IPS-15b (cell line): ENCODE data around the gene USP12.

Source experiments
- H3K27me3 ChIP-seq: one replicate; pipeline ENCODE4 v1.6.1; 2013; ENCODE audit warnings: low read length; ENCODE audit not compliant: control insufficient read depth, insufficient read depth
- H3K36me3 ChIP-seq: one replicate; pipeline ENCODE4 v1.6.1; 2013; ENCODE audit warnings: low read length; ENCODE audit not compliant: control insufficient read depth, insufficient read depth
- H3K4me1 ChIP-seq: one replicate; pipeline ENCODE4 v1.6.1; 2013; ENCODE audit warnings: mild to moderate bottlenecking, low read length; ENCODE audit not compliant: control insufficient read depth, insufficient read depth
- H3K4me3 ChIP-seq: one replicate; pipeline ENCODE4 v1.5.1; 2013; ENCODE audit warnings: low read depth, low read length
- H3K9ac ChIP-seq: one replicate; pipeline ENCODE4 v1.6.1; 2013; ENCODE audit warnings: low read depth, mild to moderate bottlenecking, low read length
- H3K9me3 ChIP-seq: one replicate; pipeline ENCODE4 v1.6.1; 2013; ENCODE audit warnings: mild to moderate bottlenecking, low read length; ENCODE audit not compliant: control insufficient read depth, insufficient read depth

The USP12 gene

GRCh38 chr13:27113436-27113835 lies 58.2 kb downstream of the USP12 start:
- Histone ChIP-seq H3K9me3 (no peaks in the 10 kb centered on the region), H3K4me3 (no peak overlapping the region)

GRCh38 chr13:27112006-27112405 lies 59.6 kb downstream of the USP12 start:
- Histone ChIP-seq H3K36me3 (no peaks in the 10 kb centered on the region), H3K9ac (no peak overlapping the region), H3K27me3 (no peaks in the 10 kb centered on the region), H3K9me3 (no peaks in the 10 kb centered on the region), H3K4me1 (no peaks in the 10 kb centered on the region), H3K4me3 (no peak overlapping the region)

More at GRCh38 chr13:27113436-27113835, 58.2 kb downstream of the USP12 start:
- Histone ChIP-seq H3K4me1 (peaks cover 2% of the 10 kb centered on the region), H3K27me3 (no peaks in the 10 kb centered on the region), H3K9ac (no peak overlapping the region), H3K36me3 (no peaks in the 10 kb centered on the region)

- Histone ChIP-seq H3K9ac (no peak overlapping the region), H3K9me3 (no peaks in the 10 kb centered on the region), H3K4me3 (no peak overlapping the region), H3K4me1 (no peaks in the 10 kb centered on the region), H3K27me3 (no peaks in the 10 kb centered on the region), H3K36me3 (no peaks in the 10 kb centered on the region)
These were observed 61.4 kb downstream of the USP12 start for GRCh38 chr13:27110056-27110746.

- no peaks in the 10 kb centered on the region for H3K36me3 ChIP-seq
- no peak overlapping the region for H3K4me3 ChIP-seq
- no peaks in the 10 kb centered on the region for H3K4me1 ChIP-seq
- no peaks in the 10 kb centered on the region for H3K27me3 ChIP-seq
- H3K9ac ChIP-seq, result no peak overlapping the region
- H3K9me3 ChIP-seq, result no peaks in the 10 kb centered on the region
These were observed 65.5 kb downstream of the USP12 start for GRCh38 chr13:27106144-27106543.

- Histone ChIP-seq H3K9me3 (no peaks in the 10 kb centered on the region), H3K27me3 (no peaks in the 10 kb centered on the region), H3K36me3 (no peaks in the 10 kb centered on the region)
These were observed 67.0 kb downstream of the USP12 start for GRCh38 chr13:27104606-27105005.

GRCh38 chr13:27101847-27102246 lies 69.8 kb downstream of the USP12 start:
- no peak overlapping the region for H3K9ac ChIP-seq
- H3K4me3 ChIP-seq, result no peak overlapping the region
- no peaks in the 10 kb centered on the region for H3K9me3 ChIP-seq
- no peaks in the 10 kb centered on the region for H3K27me3 ChIP-seq
- H3K36me3 ChIP-seq, result no peaks in the 10 kb centered on the region
- no peaks in the 10 kb centered on the region for H3K4me1 ChIP-seq

More at GRCh38 chr13:27104606-27105005, 67.0 kb downstream of the USP12 start:
- no peak overlapping the region for H3K9ac ChIP-seq
- no peaks in the 10 kb centered on the region for H3K4me1 ChIP-seq
- H3K4me3 ChIP-seq, result no peak overlapping the region

GRCh38 chr13:27101289-27101688 lies 70.3 kb downstream of the USP12 start:
- Histone ChIP-seq H3K9ac (no peak overlapping the region), H3K27me3 (no peaks in the 10 kb centered on the region), H3K36me3 (no peaks in the 10 kb centered on the region), H3K4me3 (no peak overlapping the region), H3K4me1 (no peaks in the 10 kb centered on the region), H3K9me3 (no peaks in the 10 kb centered on the region)

- Histone ChIP-seq H3K4me3 (no peak overlapping the region), H3K36me3 (no peaks in the 10 kb centered on the region), H3K9me3 (no peaks in the 10 kb centered on the region), H3K9ac (no peak overlapping the region), H3K27me3 (no peaks in the 10 kb centered on the region), H3K4me1 (no peaks in the 10 kb centered on the region)
These were observed 73.9 kb downstream of the USP12 start for GRCh38 chr13:27097691-27098090.

- no peaks in the 10 kb centered on the region for H3K27me3 ChIP-seq
- no peaks in the 10 kb centered on the region for H3K4me1 ChIP-seq
- H3K9ac ChIP-seq, result no peak overlapping the region
- no peaks in the 10 kb centered on the region for H3K36me3 ChIP-seq
- no peaks in the 10 kb centered on the region for H3K9me3 ChIP-seq
- H3K4me3 ChIP-seq, result no peak overlapping the region
These were observed 80.2 kb downstream of the USP12 start for GRCh38 chr13:27091451-27091850.

- H3K4me1 ChIP-seq, result no peaks in the 10 kb centered on the region
- no peaks in the 10 kb centered on the region for H3K9me3 ChIP-seq
- no peak overlapping the region for H3K9ac ChIP-seq
- H3K4me3 ChIP-seq, result no peak overlapping the region
- H3K36me3 ChIP-seq, result no peaks in the 10 kb centered on the region
- no peaks in the 10 kb centered on the region for H3K27me3 ChIP-seq
These were observed 83.0 kb downstream of the USP12 start for GRCh38 chr13:27088619-27089018.

GRCh38 chr13:27086599-27087265 lies 84.9 kb downstream of the USP12 start:
- Histone ChIP-seq H3K36me3 (no peaks in the 10 kb centered on the region), H3K4me3 (no peak overlapping the region), H3K27me3 (no peaks in the 10 kb centered on the region), H3K9ac (no peak overlapping the region), H3K4me1 (no peaks in the 10 kb centered on the region), H3K9me3 (no peaks in the 10 kb centered on the region)

GRCh38 chr13:27083183-27083582 lies 88.4 kb downstream of the USP12 start:
- Histone ChIP-seq H3K9ac (no peak overlapping the region), H3K36me3 (no peaks in the 10 kb centered on the region), H3K4me3 (no peak overlapping the region), H3K9me3 (no peaks in the 10 kb centered on the region), H3K4me1 (no peaks in the 10 kb centered on the region), H3K27me3 (no peaks in the 10 kb centered on the region)
